HG02840 (cell line): Measurements from ENCODE around the gene CUL7.
"Not testable (repeated sequence)": the region's sequence is repeated elsewhere in the genome, so short reads cannot be mapped to it uniquely, and the experiment has no call there.

Source experiments
- ATAC-seq: cut with Tn5 transposase; IDR thresholded peaks from one replicate; pipeline ENCODE4 v1.9.1; 2021; ENCODE audit warnings: mild to moderate bottlenecking, moderate library complexity, moderate number of reproducible peaks; ENCODE audit not compliant: unreplicated experiment, low FRiP score

CUL7 gene

DNA sequence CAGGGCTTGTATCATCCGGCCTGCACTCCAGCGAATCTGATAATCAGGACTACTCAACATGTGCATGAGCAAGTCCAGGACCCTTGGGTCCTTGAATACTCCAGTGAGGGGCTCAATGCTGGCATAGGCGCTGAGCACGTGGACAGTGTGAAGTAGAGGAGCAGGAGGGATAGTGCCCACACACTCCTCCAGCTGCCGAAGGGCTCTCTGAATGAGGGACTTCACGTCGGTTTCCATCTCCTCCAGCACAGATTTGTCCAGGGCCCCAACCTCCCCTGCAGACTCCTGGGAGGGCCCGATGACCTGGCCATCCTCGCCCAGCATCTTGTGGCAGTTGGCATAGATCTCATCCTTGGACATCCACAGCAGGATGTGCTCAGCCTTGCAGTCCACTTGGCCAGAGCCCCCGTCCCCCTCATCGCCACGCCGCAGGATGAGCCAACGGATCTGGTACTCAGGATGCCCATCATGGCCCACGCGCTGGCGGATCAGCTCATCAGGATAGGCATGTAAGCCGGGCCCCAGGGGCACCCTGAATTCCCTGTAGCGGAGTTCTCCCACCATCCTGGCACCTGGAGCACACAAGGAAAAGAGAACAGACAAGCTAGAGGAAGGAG lies 1.3 kb downstream of the CUL7 start:
- no peak for ATAC-seq

DNA sequence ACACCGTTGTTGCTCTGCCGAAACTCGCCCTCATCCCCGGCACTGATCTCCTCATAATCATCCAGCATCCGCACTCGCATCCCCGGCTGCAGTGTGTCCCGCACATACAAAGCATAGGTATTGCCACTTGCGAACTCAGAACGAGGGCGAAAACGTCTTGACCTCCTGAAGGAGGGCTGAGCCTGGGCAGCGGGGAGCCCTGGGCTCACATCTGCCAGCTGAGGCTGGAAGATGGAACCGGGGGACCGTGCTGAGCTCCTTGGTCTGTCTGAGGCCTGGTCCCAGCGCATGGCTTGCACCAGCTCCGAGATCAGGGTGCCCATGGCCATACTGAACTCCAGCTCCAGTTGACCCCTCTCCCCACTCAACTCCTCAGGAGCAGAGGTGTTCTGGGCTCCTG lies 2.7 kb downstream of the CUL7 start:
- ATAC-seq: no peak

DNA sequence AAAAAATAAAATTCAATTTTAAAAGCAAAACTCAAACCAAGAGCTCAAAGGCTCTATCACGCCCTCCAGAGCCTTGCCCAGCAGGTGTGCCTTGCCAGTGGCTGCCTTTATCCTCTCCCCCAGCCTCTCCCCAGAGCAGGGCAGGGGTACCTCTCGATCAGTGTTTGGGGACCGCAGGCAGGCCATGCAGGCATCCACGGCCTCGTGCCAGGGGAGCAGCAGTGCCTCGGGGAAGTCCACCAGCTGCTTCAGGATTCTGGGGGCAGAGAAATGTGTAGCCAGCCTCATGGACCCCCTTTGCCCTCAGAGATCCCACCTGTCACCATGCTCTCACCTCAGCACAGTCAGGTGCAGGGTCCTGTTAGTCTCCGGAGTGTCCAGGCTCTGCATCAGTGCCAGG lies 5.7 kb downstream of the CUL7 start:
- no peak for ATAC-seq

DNA sequence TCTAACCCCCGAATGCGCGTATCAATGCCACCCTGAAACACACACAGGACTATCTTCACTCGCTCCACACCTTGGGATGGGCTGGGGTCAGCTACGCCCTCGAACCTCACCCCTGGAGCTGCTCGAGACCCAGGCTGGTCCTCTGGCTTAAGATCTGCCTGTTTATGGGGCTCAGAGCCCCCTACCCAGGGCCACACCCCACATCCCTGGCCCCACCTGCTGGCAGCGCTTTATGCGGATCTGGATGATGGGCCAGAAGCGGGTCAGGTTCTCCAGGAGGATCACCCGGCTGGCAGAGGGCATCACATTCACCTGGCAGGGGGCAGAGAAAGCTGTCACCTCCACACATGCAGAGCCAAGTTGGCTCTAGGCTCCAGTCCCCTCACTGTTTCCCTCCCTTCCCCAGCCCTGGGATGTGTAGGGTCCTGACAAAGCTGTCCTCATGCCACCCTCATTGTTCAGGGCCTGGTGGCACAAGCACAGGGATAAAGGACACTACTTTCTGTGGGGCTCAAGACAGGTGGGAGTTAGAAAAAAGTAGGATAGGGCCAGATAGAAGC lies 8.2 kb downstream of the CUL7 start:
- ATAC-seq: no peak

DNA sequence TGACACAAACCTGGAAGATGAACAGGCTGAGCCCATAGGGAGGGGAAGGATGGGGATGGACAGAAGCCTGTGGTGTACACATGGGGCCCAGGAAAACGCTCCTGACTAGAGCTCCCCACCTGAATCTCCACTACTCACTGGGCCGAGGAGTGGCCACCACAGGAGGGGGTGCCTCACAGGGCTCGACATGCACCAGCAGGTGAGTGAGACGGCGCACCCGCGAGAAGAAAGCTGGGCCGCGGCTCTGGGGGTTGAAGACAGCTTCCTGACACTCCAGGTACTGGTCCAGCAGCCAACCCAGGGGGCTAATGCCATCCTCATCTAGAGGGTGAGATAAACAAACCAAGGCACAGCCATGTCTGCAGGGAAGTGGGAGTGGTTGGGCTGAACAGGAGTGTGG lies 10.3 kb downstream of the CUL7 start:
- no peak for ATAC-seq

DNA sequence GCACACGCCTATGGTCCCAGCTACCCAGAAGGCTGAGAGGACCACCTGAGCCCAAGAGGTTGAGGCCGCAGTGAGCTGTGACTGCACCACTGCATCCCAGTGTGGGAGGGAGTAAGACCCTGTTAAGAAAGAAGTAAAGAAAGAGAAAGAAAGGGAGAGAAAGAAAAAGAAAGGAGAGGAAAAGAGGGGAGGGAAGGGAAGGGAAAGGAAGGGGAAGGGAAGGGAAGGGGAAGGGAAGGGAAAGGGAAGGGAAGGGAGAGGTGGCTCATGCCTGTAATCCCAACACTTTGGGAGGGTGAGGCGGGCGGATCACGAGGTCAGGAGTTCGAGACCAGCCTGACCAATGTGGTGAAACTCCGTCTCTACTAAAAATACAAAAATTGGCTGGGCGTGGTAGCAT lies 12.2 kb downstream of the CUL7 start:
- ATAC-seq: not testable (repeated sequence)

DNA sequence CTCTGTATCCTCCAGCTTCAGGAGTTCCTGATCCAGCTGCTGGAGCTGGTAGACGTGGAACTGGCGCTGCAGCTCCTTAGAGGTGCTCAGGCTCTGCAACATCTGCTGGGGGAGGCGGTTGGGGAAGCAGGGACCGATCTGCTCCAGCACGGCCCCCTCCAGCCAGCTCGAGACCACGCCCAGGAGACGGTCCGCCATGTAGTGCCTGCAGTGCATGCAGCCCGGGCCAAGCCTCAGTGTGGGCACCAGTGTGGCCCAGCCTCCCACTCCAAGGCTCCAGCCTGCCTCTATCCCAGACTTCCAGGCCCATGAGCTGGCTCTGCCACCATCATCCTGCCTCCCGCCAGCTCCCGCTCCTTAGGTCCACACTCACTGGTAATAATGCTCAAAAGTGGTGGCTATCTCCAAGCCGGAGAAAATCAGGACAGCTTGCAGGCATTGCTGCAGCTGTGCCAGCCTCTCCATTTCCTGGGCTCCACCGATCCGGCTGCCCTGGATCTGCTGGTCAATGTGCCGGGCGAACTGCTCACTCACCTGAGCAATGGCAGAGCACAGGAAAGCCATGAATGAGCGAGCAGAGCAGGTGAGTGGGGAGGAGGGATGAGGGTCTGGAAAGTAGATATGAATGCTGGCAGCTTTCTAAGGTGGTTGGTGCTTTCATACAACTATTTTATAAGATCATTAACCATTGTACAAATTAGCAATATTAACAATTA lies 13.0 kb downstream of the CUL7 start:
- no peak for ATAC-seq

DNA sequence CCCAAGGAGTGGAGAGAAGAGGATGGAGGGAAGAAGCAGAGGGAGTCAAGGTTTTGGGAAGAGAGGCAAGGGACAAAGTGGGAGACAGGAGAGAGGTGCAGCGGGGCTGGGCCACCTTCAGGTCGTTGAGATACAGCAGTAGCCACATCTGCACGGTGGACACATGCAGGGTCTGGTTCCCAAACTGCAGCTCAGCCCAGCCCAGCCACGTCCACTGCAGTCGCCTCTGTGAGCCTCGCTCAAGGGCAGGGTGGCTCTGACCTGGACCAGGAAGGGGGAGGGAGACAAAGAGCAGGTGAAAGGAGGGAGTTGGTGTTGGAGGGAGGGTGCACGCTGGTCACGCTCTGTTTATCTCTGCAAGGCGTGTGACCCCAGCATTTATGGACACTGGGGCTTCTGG lies 14.9 kb downstream of the CUL7 start:
- no peak for ATAC-seq

DNA sequence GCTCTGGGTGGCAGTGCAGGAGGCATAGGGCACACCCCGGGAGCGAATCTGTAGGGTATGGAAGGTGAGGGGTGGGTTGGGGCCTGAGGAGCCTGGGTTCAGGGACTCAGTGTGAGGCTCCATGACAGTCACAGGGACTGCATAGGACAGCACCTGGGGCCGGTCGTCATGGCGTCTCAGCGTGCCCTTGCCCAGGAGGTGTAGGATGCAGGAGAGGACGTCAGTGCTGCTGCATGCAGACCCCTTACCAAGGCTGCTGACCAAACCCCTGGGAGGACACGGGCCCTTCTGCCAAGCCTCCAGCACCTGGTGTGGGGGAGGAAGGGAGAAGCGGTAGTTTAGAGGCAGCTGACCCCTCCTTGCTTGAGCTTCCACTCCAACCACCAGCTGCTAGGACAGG lies 15.9 kb downstream of the CUL7 start:
- no peak for ATAC-seq

DNA sequence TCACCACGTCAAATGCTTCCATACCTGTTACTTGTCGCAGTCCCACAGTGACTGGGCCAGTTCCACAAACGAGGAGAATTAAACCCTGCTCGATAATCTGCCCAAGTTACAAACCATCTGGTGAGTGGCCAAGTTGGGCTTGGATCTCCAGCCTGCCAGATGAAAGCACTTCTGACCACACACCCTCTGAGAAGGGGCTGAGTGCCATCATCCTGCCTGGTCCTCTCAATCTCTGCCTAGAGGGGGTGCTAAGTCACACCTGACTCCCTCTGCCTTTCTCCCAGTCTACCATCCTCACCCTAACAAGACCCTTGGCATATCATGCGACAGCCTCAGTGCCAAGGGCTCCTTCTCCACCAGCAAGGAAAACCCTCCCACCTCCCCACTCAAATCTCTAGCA lies 16.5 kb downstream of the CUL7 start:
- ATAC-seq: no peak

DNA sequence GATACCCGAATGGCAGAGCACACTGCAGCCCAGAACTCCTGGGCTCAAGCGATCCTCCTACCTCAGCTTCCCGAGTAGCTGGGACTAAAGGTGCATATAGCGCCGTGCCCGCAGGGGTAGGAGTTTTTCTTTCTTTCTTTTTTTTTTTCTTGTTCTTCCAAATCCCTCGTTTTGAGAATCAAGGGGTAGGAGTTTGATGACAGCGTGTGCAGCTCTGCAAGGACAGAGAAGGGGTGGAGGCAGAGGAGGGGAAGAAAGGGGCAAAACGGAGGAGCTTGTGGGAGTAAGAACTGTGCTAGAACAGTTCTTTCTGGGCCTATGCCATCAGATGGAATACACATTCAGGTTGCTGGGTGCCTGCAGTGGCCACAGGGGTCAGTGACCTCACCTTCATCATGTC lies 16.9 kb downstream of the CUL7 start:
- ATAC-seq: no peak

DNA sequence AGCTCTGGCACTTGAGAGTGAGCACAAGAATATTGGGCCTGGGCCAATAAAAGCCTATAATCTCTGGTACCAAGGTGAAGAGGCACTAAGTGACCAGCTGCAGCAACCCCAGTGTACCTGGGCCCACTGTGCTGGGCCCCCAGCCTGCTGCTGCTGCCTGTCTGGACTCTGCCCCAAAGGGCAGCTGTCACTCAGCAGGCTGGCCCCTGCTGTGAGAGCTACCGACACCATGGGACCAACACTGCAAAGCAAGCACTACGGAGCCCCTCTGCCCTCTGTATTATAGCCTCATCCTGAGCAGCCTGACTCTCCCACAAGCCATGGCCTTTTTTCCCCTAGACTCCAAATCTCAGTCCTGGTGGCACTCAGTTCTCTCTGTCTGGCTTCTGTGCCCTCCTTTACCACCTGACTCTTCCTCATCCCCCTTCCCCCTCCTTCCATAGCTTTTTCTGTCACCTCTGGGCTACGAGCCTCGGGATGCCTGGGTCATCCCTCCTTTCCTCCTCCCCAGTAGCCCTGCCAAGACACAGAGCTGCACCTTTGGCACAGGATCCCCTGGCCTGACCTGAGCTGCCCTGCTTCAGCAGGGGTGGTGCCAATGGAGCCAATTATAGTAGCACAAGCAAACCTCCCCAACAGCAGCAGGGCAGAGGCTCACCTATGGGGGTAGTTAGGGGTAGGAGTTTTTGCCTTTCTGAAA lies 18.0 kb downstream of the CUL7 start:
- no peak for ATAC-seq

DNA sequence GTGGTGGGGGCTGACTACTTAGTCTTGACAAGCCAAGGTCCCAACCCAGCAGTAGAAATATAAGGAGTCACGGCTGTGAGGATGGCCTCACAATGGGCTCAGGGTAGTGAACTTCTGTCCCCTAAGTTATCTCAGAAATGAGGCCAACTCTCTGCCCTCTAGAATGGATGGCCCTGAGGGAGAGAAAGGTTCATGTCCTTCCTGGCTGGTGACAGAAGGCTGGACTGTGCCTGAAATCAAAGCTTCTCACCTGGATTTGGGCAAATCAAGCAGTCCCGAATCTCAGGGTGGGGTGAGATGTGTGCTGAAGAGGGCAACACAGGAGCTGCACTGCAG lies 19.5 kb downstream of the CUL7 start:
- ATAC-seq: no peak

DNA sequence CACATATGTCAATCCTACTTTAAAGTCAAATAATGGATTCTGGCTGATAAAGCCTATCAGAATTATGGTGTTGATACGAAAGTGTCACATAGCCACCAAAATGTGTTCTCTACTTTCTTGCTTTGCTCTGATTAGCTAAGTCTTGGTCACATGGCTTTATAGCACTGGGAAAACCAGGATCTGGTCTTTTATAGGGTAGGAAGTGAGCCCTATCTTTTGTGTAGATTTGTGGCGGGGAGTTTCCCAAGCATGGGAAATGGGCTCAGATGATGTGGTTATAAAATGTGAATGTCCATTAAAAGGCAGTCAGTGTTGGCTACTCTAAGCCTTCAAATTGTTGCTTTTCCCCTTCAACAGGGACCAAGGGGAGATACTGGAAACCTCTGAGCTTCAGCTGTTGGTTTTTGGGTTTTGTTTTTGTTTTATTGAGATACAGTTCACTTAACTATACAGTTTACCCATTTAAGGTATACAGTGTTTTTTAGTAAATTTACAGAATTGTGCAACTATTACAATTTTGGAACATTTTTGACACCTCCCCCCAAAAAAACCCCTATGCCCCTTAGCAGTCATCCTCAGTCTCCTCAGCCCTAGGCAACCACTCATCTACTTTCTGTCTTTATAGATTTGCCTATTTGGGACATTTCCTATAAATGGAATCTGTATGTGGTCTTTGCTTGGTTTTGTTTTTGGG lies 20.0 kb downstream of the CUL7 start:
- ATAC-seq: no peak

DNA sequence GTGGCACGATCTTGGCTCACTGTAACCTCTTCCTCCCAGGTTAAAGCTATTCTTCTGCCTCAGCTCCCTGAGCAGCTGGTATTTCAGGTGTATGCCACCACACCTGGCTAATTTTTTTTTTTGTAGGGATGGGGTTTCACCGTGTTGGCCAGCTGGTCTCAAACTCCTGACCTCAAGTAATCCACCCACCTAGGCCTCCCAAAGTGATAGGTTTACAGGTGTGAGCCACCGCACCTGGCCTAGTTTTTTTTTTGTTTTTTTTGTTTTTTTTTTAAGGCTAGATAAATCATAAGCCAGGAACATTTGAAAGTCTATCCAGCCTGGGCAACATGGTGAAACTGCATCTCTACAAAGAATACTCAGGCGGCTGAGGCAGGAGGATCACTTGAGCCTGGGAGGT lies 21.3 kb downstream of the CUL7 start:
- ATAC-seq: no peak

DNA sequence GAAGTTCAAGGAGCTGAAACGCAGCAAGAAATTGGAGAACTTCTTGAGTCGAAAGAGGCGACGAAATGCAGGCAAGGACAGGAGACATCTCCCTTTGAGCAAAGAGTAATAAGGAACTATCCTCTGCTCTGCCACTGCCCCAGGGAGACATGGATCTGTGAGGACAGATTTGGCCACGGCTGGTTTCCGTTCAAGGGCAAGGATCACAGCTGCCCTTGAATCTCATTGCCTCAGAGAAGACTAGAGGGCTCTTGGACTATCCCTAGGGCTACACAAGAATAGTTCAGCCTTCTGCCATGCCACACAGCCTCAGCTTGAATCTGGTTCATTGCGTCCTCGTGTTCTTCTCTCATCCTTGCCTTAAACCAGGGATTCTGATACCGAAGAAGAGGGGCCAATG lies 24.5 kb downstream of the CUL7 start:
- ATAC-seq: no peak

DNA sequence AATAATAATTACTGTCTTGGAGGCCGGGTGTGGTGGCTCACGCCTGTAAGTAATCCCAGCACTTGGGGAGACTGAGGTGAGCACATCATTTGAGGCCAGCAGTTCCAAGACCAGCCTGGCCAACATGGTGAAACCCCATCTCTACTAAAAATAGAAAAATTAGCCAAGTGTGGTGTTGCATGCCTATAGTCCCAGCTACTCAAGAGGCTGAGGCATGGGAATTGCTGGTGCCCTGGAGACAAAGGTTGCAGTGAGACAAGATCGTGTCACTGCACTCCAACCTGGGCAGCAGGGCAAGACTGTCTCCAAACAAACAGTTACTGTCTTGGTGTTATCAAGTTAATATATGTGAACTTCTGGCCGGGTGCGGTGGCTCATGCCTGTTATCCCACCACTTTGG lies 27.3 kb downstream of the CUL7 start:
- no peak for ATAC-seq

DNA sequence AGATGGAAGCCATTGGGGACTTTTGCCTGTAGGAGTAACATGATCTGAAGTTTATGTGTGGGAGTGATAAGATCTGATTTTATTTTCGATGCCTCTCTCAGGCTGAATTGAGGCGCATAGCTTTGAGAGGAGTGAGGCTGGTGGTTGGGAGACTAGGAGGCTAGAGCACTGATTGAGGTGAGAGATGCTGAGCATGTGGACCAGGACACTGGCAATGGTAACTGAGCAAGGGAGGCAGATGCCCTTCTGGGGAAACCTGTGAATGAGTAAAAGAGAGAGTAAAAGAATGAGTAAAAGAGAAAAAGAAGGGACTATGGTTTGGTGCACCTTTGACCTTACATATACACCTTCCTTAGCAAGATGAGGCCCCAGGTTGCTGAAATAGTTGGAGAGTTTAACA lies 29.2 kb downstream of the CUL7 start:
- ATAC-seq: no peak

DNA sequence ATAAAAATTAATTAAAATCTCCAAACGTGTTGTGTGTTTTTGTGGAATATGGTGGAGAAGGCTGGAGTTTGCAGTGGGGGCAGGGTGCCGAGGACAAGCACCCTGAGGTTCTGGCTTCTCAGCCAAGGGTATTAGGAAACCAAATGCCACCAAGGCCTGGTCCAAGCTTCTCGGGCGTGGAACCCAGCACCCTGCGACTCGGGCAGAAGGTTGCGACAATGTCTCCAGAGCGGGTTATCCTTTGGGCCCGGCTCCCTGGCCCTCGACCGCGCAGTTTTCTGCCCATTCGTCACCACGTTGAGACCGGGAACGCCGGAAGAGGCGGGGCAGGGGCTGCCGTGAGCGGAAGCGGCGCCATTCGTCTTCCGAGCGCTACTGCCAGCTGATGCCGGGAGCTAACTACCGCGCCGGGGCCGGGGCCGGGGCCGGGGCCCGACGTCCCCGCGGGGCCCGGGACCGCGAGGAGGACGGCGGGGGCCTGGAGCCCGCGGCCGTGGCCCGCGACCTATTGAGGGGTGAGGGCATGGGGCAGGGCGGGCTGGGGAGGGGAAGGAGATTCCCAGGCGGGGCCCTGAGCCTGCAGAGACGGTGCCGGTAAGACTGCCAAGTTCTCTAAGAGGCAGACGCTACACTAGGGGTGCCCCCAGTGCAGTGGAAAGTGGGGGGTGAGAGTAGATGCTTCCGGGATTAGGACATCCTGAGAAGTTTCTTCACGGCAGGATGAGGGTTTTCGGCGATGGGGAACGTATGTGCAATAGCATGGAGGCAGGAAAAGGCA lies 32.2 kb downstream of the CUL7 start, which contains the start of gene RRP36:
Gene RRP36 (plus strand): TSS at position 354 of the 778 bp plus-strand sequence. CDS start 32 bp downstream, at position 386.
- peak; percentile 57 for ATAC-seq

DNA sequence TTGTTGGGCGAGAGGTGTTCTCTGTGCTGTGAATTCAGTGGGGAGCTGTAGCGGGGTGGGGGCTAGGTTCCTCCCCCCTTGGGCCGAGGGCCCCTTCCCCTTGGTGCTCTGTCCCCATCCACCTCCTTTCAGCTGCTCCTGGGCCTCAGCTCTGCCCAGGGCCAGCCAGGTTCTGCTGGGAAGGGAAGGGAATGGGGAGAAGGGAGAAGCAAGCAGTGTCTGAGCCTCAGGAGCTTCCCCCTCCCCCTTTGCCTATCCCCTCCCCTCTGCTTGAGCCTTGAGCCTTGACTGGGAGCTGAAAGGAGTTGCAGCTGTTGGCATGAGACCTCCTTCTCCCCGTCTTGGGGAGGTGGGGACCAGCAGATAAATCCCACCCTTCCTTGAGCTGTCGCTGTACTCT lies 32.8 kb downstream of the CUL7 start:
- ATAC-seq: no peak
